Left lobe of liver (tissue), 2 donors: ENCODE results near the gene FBXL17. TPM values are rescaled to one million over a fixed set of nuclear protein-coding genes. Genes with fewer than 3 reads are reported as not detected.

Experiments
- ATAC-seq: fragments of 200-7000 bp; cut with Tn5 transposase; one replicate; pipeline ENCODE4 v1.9.1; 2020; ENCODE audit warnings: mild to moderate bottlenecking, moderate library complexity
- DNase-seq: peaks from one replicate; pipeline ENCODE4 v3.0.0-alpha.2; 2020; ENCODE audit warnings: low spot score
- total RNA-seq: library from RNA; stranded (reverse); gene quantifications from one replicate; pipeline ENCODE4 v1.2.1, GENCODE V29; 2021
- donor health status: DM: no; HTN: no; CAD: no; lungs with moderate emphysema.
- donor health status: DM: no; HTN: yes; CAD: no.

FBXL17 gene
- total RNA-seq, 1 donor from 2014 or later: 9.6 TPM

GRCh38 chr5:108025957-108026356, 355.9 kb downstream of the FBXL17 start:
- DNase-seq: no peak
- no peak for ATAC-seq

GRCh38 chr5:108024986-108025385, 356.9 kb downstream of the FBXL17 start:
- no peak for DNase-seq
- no peak for ATAC-seq

GRCh38 chr5:108016101-108016500, 365.8 kb downstream of the FBXL17 start:
- ATAC-seq (no peak), DNase-seq (no peak)

- ATAC-seq: no peak
- DNase-seq: no peak
Observed at GRCh38 chr5:108006791-108007190, 375.1 kb downstream of the FBXL17 start.

- ATAC-seq: peak; percentile 98
- DNase-seq: no peak
Observed at GRCh38 chr5:108003178-108003577, 378.7 kb downstream of the FBXL17 start.

- DNase-seq (no peak), ATAC-seq (no peak)
Observed at GRCh38 chr5:108001222-108001621, 380.7 kb downstream of the FBXL17 start.

- ATAC-seq: no peak
- no peak for DNase-seq
Observed at GRCh38 chr5:107997338-107997980, 384.4 kb downstream of the FBXL17 start.

GRCh38 chr5:107993341-107993740, 388.6 kb downstream of the FBXL17 start:
- no peak for ATAC-seq
- no peak for DNase-seq

GRCh38 chr5:107990881-107991810, 390.8 kb downstream of the FBXL17 start:
- ATAC-seq (no peak), DNase-seq (no peak)

- DNase-seq: no peak
- ATAC-seq: no peak
Observed at GRCh38 chr5:107985144-107985543, 396.8 kb downstream of the FBXL17 start.

GRCh38 chr5:107982703-107983425, 399.0 kb downstream of the FBXL17 start:
- ATAC-seq (no peak), DNase-seq (no peak)

- no peak for ATAC-seq
- DNase-seq: no peak
Observed at GRCh38 chr5:107980923-107981692, 400.8 kb downstream of the FBXL17 start.

- no peak for ATAC-seq
- DNase-seq: no peak
Observed at GRCh38 chr5:107979900-107980299, 402.0 kb downstream of the FBXL17 start.

- DNase-seq (no peak), ATAC-seq (peak; percentile 67)
Observed at GRCh38 chr5:107979291-107979690, 402.6 kb downstream of the FBXL17 start.

GRCh38 chr5:107977550-107978071, 404.3 kb downstream of the FBXL17 start:
- ATAC-seq (no peak), DNase-seq (no peak)

- no peak for ATAC-seq
Observed at GRCh38 chr5:107975568-107975967, 406.3 kb downstream of the FBXL17 start.

GRCh38 chr5:107971846-107972245, 410.1 kb downstream of the FBXL17 start:
- DNase-seq (no peak), ATAC-seq (no peak)

More at GRCh38 chr5:107975568-107975967, 406.3 kb downstream of the FBXL17 start:
- no peak for DNase-seq

- ATAC-seq (no peak), DNase-seq (no peak)
Observed at GRCh38 chr5:107969847-107970246, 412.1 kb downstream of the FBXL17 start.

GRCh38 chr5:107968998-107969397, 412.9 kb downstream of the FBXL17 start:
- ATAC-seq: no peak
- no peak for DNase-seq

GRCh38 chr5:107968406-107968843, 413.5 kb downstream of the FBXL17 start:
- no peak for DNase-seq
- no peak for ATAC-seq
